Naive thymus-derived CD4-positive, alpha-beta T cell (primary cell): ENCODE results near the gene RNU6-1. TPM values are rescaled to one million over a fixed set of nuclear protein-coding genes. Genes with fewer than 3 reads are reported as not detected.

ENCODE experiments used
- ATAC-seq: fragments of 150-1000 bp; cut with Tn5 transposase; 2 replicates; pipeline ENCODE4 v1.10.0; 2021; ENCODE audit warnings: mild to moderate bottlenecking, moderate library complexity
- CTCF ChIA-PET: fragments of 350-600 bp; sonication (Branson Sonifier 250); formaldehyde crosslinking; loops from one replicate; lab custom pipeline; 2021; ENCODE audit warnings: antibody characterized with exemption; lab: Charles Lee
- POLR2A ChIA-PET: fragments of 350-600 bp; sonication (Branson Sonifier 250); formaldehyde crosslinking; loops from one replicate; lab custom pipeline; 2021; ENCODE audit warnings: antibody characterized with exemption, inconsistent platforms; lab: Charles Lee
- DNase-seq, 9 donors: peaks; one replicate each; pipeline versions ENCODE4 v3.0.0 to v3.0.0-alpha.2; 2020 to 2022; ENCODE audit warnings: mixed read lengths in 1 of 9
- H3K27ac ChIP-seq: one replicate; pipeline ENCODE4 v1.7.0; 2013; ENCODE audit warnings: mild to moderate bottlenecking, low read depth, low read length, moderate library complexity
- H3K27me3 ChIP-seq, 2 donors: one replicate each; pipeline ENCODE4 v1.7.0; 2013; ENCODE audit warnings: low read length in 2 of 2, mild to moderate bottlenecking in 2 of 2, moderate library complexity in 2 of 2; ENCODE audit not compliant: control insufficient read depth in 2 of 2, insufficient read depth in 2 of 2
- H3K36me3 ChIP-seq, 3 experiments: 1 replicate in 2 of 3; 2 replicates in 1 of 3; pipeline ENCODE4 v1.7.0; 2013; ENCODE audit warnings: low read length in 3 of 3, mild to moderate bottlenecking in 3 of 3, moderate library complexity in 1 of 3; ENCODE audit not compliant: insufficient read depth in 3 of 3, control insufficient read depth in 2 of 3
- H3K4me1 ChIP-seq, 2 donors: one replicate each; pipeline ENCODE4 v1.7.0; 2013; ENCODE audit warnings: low read length in 2 of 2, mild to moderate bottlenecking in 2 of 2, moderate library complexity in 1 of 2; ENCODE audit not compliant: control insufficient read depth in 2 of 2, insufficient read depth in 2 of 2
- H3K4me3 ChIP-seq: 2 replicates; pipeline ENCODE4 v1.7.0; 2013; ENCODE audit warnings: mild to moderate bottlenecking, low read length
- H3K9me3 ChIP-seq, 3 experiments: 1 replicate in 2 of 3; 2 replicates in 1 of 3; pipeline ENCODE4 v1.7.0; 2013; ENCODE audit warnings: low read length in 3 of 3; ENCODE audit not compliant: control insufficient read depth in 2 of 3
- H3K27ac Mint-ChIP-seq, 9 donors: one replicate each; pipeline ENCODE4 v1.8.0; 2020 to 2022; ENCODE audit warnings: mixed read lengths in 9 of 9, mild to moderate bottlenecking in 8 of 9, moderate library complexity in 5 of 9, inconsistent platforms in 2 of 9
- H3K27me3 Mint-ChIP-seq, 5 donors: one replicate each; pipeline ENCODE4 v1.8.0; 2021 to 2022; ENCODE audit warnings: mixed read lengths in 5 of 5, mild to moderate bottlenecking in 1 of 5
- H3K36me3 Mint-ChIP-seq, 5 donors: one replicate each; pipeline ENCODE4 v1.8.0; 2020 to 2022; ENCODE audit warnings: mixed read lengths in 5 of 5, mild to moderate bottlenecking in 3 of 5, inconsistent platforms in 1 of 5
- H3K4me1 Mint-ChIP-seq, 7 donors: one replicate each; pipeline ENCODE4 v1.8.0; 2020 to 2022; ENCODE audit warnings: mixed read lengths in 7 of 7, mild to moderate bottlenecking in 3 of 7, inconsistent platforms in 1 of 7
- H3K4me3 Mint-ChIP-seq, 10 donors: one replicate each; pipeline ENCODE4 v1.8.0; 2020 to 2022; ENCODE audit warnings: mild to moderate bottlenecking in 10 of 10, mixed read lengths in 10 of 10, moderate library complexity in 6 of 10, inconsistent platforms in 2 of 10
- H3K9me3 Mint-ChIP-seq, 11 donors: one replicate each; pipeline ENCODE4 v1.8.0; 2020 to 2022; ENCODE audit warnings: mixed read lengths in 11 of 11, mild to moderate bottlenecking in 4 of 11, inconsistent platforms in 1 of 11, moderate library complexity in 1 of 11
- intact Hi-C, 2 donors: fragments of 100-400 bp; cut with micrococcal nuclease; formaldehyde crosslinking; loops; one replicate each; pipeline ENCODE4 v1.15.1; 2023
- polyA plus RNA-seq, 2 donors: library from polyadenylated mRNA; unstranded; fragments of 300-500 nt; fragmentation: Illumina TruSeq; gene quantifications; one replicate each; pipeline ENCODE4 v1.2.3, GENCODE V29; 2021
- total RNA-seq, 6 experiments: library from RNA in 5 of 6; stranded (reverse) in 5 of 6; gene quantifications; 1 replicate in 5 of 6; 2 replicates in 1 of 6; pipeline ENCODE4 v1.2.3 and lab custom pipeline; 2021 to 2026

The RNU6-1 gene
- total and polyA plus RNA-seq, 7 experiments from 2014 or later: not detected

- H3K4me3 ChIP-seq: no peak overlapping the region
- no peak overlapping the region for H3K27ac ChIP-seq
- peaks cover 4 to 65% (median 43%) of the 10 kb centered on the region in 5 donors for H3K36me3 Mint-ChIP-seq
- ATAC-seq (no peak), DNase-seq (no peak)
- ChIA-PET CTCF (no interaction called here), POLR2A (no interaction called here)
- H3K4me3 Mint-ChIP-seq: no peak overlapping the region
- H3K27me3 ChIP-seq: no peaks in the 10 kb centered on the region
- H3K27ac Mint-ChIP-seq: no peak overlapping the region
- intact Hi-C loops: no loop called here
- H3K36me3 ChIP-seq: no peaks in the 10 kb centered on the region
- H3K4me1 ChIP-seq: no peaks in the 10 kb centered on the region
- H3K27me3 Mint-ChIP-seq: no peaks in the 10 kb centered on the region
- peaks cover 0 to 7% (median 0%) of the 10 kb centered on the region in 3 experiments for H3K9me3 ChIP-seq
- H3K9me3 Mint-ChIP-seq: peaks cover 0 to 21% (median 9%) of the 10 kb centered on the region in 11 donors
- H3K4me1 Mint-ChIP-seq: peaks cover 0 to 6% (median 0%) of the 10 kb centered on the region in 7 donors
Observed at GRCh38 chr15:67794832-67795574, 44.8 kb downstream of the RNU6-1 start.

- Mint-ChIP-seq H3K4me3 (no peak overlapping the region), H3K27me3 (no peaks in the 10 kb centered on the region), H3K27ac (no peak overlapping the region), H3K9me3 (peaks cover 0 to 21% (median 10%) of the 10 kb centered on the region in 11 donors), H3K4me1 (peaks cover 0 to 6% (median 0%) of the 10 kb centered on the region in 7 donors), H3K36me3 (peaks cover 4 to 66% (median 46%) of the 10 kb centered on the region in 5 donors)
- no peaks in the 10 kb centered on the region for H3K27me3 ChIP-seq
- H3K4me1 ChIP-seq: no peaks in the 10 kb centered on the region
- ChIA-PET POLR2A (no interaction called here), CTCF (interaction anchor here (0.7 kb wide), 1 partner anchor 10 kb away, joined by 4 read pairs; no protein-coding TSS in a partner anchor)
- no peak for ATAC-seq
- H3K36me3 ChIP-seq: no peaks in the 10 kb centered on the region
- no peak overlapping the region for H3K4me3 ChIP-seq
- no peak overlapping the region for H3K27ac ChIP-seq
- intact Hi-C loops: no loop called here
- no peak for DNase-seq
- peaks cover 0 to 7% (median 0%) of the 10 kb centered on the region in 3 experiments for H3K9me3 ChIP-seq
Observed at GRCh38 chr15:67792250-67792942, 47.4 kb downstream of the RNU6-1 start.

- Mint-ChIP-seq H3K9me3 (peaks cover 0 to 19% (median 10%) of the 10 kb centered on the region in 11 donors), H3K4me1 (peaks cover 0 to 2% (median 0%) of the 10 kb centered on the region in 7 donors), H3K4me3 (no peak overlapping the region), H3K27me3 (no peaks in the 10 kb centered on the region), H3K36me3 (peaks cover 4 to 65% (median 51%) of the 10 kb centered on the region in 5 donors), H3K27ac (no peak overlapping the region)
- ChIA-PET POLR2A (no interaction called here), CTCF (no interaction called here)
- ATAC-seq (no peak), DNase-seq (no peak)
- Histone ChIP-seq H3K4me3 (no peak overlapping the region), H3K9me3 (peaks cover 0 to 7% (median 0%) of the 10 kb centered on the region in 3 experiments), H3K27ac (no peak overlapping the region), H3K27me3 (no peaks in the 10 kb centered on the region), H3K36me3 (no peaks in the 10 kb centered on the region), H3K4me1 (no peaks in the 10 kb centered on the region)
- intact Hi-C loops: no loop called here
Observed at GRCh38 chr15:67790610-67791319, 49.1 kb downstream of the RNU6-1 start.

Other genes starting within 250 kb of the RNU6-1 start
- 1 to 10 TPM in 2 of 5 experiments, under 1 TPM in 3; 0.34 to 2.4 (median 0.62) TPM for gene SKOR1, start 14.5 kb downstream of the RNU6-1 start, total RNA-seq
- not detected for gene SKOR1, start 14.5 kb downstream of the RNU6-1 start, polyA plus RNA-seq
- 100 to 1,000 TPM in 1 of 5 experiments, 10 to 100 TPM in 4; 41.3 to 103 (median 90.9) TPM for gene PIAS1, start 214.3 kb upstream of the RNU6-1 start, total RNA-seq
- gene PIAS1, start 214.3 kb upstream of the RNU6-1 start, polyA plus RNA-seq: 100 to 1,000 TPM; 154 to 155 TPM